Fibroblast of peridontal ligament (primary cell): ENCODE results near the gene SIGLEC14.
"Not testable (repeated sequence)": the region's sequence is repeated elsewhere in the genome, so short reads cannot be mapped to it uniquely, and the experiment has no call there.

ENCODE experiments used
- DNase-seq: peaks from one replicate; pipeline ENCODE4 v3.0.0-alpha.2; 2010; ENCODE audit errors: extremely low read depth

Gene SIGLEC14

GRCh38 chr19:51675911-51676565 is 29.4 kb upstream of the SIGLEC14 start:
- DNase-seq, result peak; percentile 27

GRCh38 chr19:51668216-51668615 is 21.6 kb upstream of the SIGLEC14 start:
- no peak for DNase-seq

- no peak for DNase-seq
Observed at GRCh38 chr19:51664997-51665396, 18.4 kb upstream of the SIGLEC14 start.

GRCh38 chr19:51664131-51664530 is 17.5 kb upstream of the SIGLEC14 start:
- DNase-seq, result no peak

- no peak for DNase-seq
Observed at GRCh38 chr19:51663650-51664049, 17.0 kb upstream of the SIGLEC14 start.

GRCh38 chr19:51660975-51661600 is 14.5 kb upstream of the SIGLEC14 start:
- DNase-seq, result peak; percentile 77

- no peak for DNase-seq
Observed at GRCh38 chr19:51654783-51655182, 8.2 kb upstream of the SIGLEC14 start.

GRCh38 chr19:51653162-51653561 is 6.5 kb upstream of the SIGLEC14 start:
- no peak for DNase-seq

- no peak for DNase-seq
Observed at GRCh38 chr19:51652266-51652665, 5.6 kb upstream of the SIGLEC14 start.

GRCh38 chr19:51651216-51651846 is 4.7 kb upstream of the SIGLEC14 start:
- no peak for DNase-seq

- DNase-seq, result no peak
Observed at GRCh38 chr19:51647318-51647717, 693 bp upstream of the SIGLEC14 start.

- DNase-seq, result no peak
Observed at GRCh38 chr19:51644636-51645271, 1.9 kb downstream of the SIGLEC14 start.

- no peak for DNase-seq
Observed at GRCh38 chr19:51641648-51642047, 5.0 kb downstream of the SIGLEC14 start.

- DNase-seq, result no peak
Observed at GRCh38 chr19:51640386-51640785, 6.2 kb downstream of the SIGLEC14 start.

GRCh38 chr19:51639916-51640315 is 6.7 kb downstream of the SIGLEC14 start:
- no peak for DNase-seq

- DNase-seq, result peak; percentile 3
Observed at GRCh38 chr19:51637362-51637978, 9.2 kb downstream of the SIGLEC14 start.

- no peak for DNase-seq
Observed at GRCh38 chr19:51632126-51632525, 14.5 kb downstream of the SIGLEC14 start.

- not testable (repeated sequence) for DNase-seq
Observed at GRCh38 chr19:51630315-51630714, 16.3 kb downstream of the SIGLEC14 start, which contains the start of gene SIGLEC5. SIGLEC5 (minus strand) TSS chr19:51630401; CDS start chr19:51630335, 66 bp downstream.

GRCh38 chr19:51628153-51628939 is 18.3 kb downstream of the SIGLEC14 start:
- no peak for DNase-seq

GRCh38 chr19:51627491-51628138 is 19.0 kb downstream of the SIGLEC14 start:
- DNase-seq, result no peak

- DNase-seq, result no peak
Observed at GRCh38 chr19:51626675-51627074, 19.9 kb downstream of the SIGLEC14 start.
